GM06990 (cell line): ENCODE data around the gene TBCCD1.
"Not testable (repeated sequence)": the region's sequence is repeated elsewhere in the genome, so short reads cannot be mapped to it uniquely, and the experiment has no call there.

Source experiments
- DNase-seq: peaks from one replicate; pipeline ENCODE4 v3.0.0-alpha.2; 2011; ENCODE audit not compliant: insufficient read length; ENCODE audit errors: extremely low read depth
- H3K27me3 ChIP-seq: replicated peaks from 2 replicates; pipeline ENCODE4 v1.6.0; 2011; ENCODE audit warnings: low read length; ENCODE audit not compliant: control insufficient read depth, insufficient read depth
- H3K36me3 ChIP-seq: 2 replicates; pipeline ENCODE4 v1.5.1; 2011; ENCODE audit warnings: low read length; ENCODE audit not compliant: control insufficient read depth, insufficient read depth
- H3K4me3 ChIP-seq: replicated peaks from 2 replicates; pipeline ENCODE4 v1.5.1; 2011; ENCODE audit warnings: low read depth, mild to moderate bottlenecking, control low read depth, low read length
- CTCF ChIP-seq: IDR thresholded peaks from 2 replicates; pipeline ENCODE4 v1.5.1; 2011; ENCODE audit warnings: low read length, control low read depth, mild to moderate bottlenecking, inconsistent platforms; ENCODE audit not compliant: insufficient read depth, poor library complexity, severe bottlenecking

The TBCCD1 gene

GRCh38 chr3:186538779-186539178 is 28.4 kb downstream of the TBCCD1 start:
- TF ChIP-seq CTCF, result no peak
- Histone ChIP-seq H3K4me3 (no peak overlapping the region), H3K27me3 (no peaks in the 10 kb centered on the region), H3K36me3 (no peaks in the 10 kb centered on the region; the same call in 1 of the 2 replicates)
- DNase-seq, result no peak

GRCh38 chr3:186536883-186537844 is 30.0 kb downstream of the TBCCD1 start:
- Histone ChIP-seq H3K4me3 (no peak overlapping the region), H3K36me3 (no peaks in the 10 kb centered on the region; the same call in 1 of the 2 replicates), H3K27me3 (no peaks in the 10 kb centered on the region)
- TF ChIP-seq CTCF, result no peak
- no peak for DNase-seq

DNA sequence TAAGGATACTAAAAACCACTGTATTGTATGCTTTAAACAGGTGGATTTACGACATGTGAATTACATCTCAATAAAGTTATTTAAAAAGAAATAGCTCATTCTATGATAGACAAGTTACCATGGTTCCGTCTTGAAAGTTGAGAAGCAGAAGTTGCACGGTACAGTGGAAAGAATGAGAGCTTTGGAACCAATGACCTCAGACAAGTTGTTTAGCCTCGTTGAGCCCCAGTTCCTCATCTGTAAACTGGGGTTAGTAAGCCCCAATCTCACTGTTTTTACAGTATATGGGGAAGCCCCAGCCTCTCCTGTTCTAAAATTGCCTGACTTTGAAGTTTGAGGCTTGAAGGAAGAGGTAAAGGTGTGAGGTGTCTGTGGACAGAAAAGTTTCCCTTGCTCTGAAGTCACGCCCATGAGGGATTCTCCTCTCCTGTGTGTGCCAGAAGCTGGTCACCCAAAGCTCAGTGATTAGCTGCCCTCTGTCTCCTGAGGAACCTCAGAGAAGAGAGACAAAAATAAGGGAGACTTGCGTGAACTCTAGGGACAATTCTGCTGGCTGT is 32.9 kb downstream of the TBCCD1 start:
- no peaks in the 10 kb centered on the region; the same call in 1 of the 2 replicates for H3K36me3 ChIP-seq
- no peak overlapping the region for H3K4me3 ChIP-seq
- peak; percentile 78 for DNase-seq
- TF ChIP-seq CTCF, result no peak
- no peaks in the 10 kb centered on the region for H3K27me3 ChIP-seq

- no peaks in the 10 kb centered on the region for H3K27me3 ChIP-seq
- DNase-seq, result peak; percentile 68
- no peak for TF ChIP-seq CTCF
- no peak overlapping the region for H3K4me3 ChIP-seq
- H3K36me3 ChIP-seq, result no peaks in the 10 kb centered on the region
Observed at GRCh38 chr3:186532598-186533072, 34.5 kb downstream of the TBCCD1 start.

DNA sequence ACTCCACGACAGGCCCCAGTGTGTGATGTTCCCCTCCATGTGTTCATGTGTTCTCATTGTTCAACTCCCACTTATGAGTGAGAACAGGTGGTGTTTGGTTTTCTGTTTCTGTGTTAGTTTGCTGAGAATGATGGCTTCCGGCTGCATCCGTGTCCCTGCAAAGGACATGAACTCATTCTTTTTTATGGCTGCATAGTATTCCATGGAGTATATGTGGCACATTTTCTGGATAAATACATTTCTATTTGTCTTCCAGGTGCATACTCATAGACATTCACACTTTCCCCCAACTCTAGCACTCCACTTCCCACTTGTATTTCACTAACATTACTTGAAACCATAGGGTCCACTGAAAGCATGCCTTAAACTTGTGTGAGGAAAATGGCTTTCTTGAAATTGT is 35.4 kb downstream of the TBCCD1 start:
- H3K27me3 ChIP-seq, DNase-seq, H3K4me3 ChIP-seq, H3K36me3 ChIP-seq: not testable (repeated sequence)

- Histone ChIP-seq H3K27me3 (no peaks in the 10 kb centered on the region), H3K36me3 (no peaks in the 10 kb centered on the region), H3K4me3 (no peak overlapping the region)
- TF ChIP-seq CTCF, result no peak
- DNase-seq, result no peak
Observed at GRCh38 chr3:186530415-186530814, 36.7 kb downstream of the TBCCD1 start.
